ENCODE results near the gene ISM1.

ISM1 gene

DNA sequence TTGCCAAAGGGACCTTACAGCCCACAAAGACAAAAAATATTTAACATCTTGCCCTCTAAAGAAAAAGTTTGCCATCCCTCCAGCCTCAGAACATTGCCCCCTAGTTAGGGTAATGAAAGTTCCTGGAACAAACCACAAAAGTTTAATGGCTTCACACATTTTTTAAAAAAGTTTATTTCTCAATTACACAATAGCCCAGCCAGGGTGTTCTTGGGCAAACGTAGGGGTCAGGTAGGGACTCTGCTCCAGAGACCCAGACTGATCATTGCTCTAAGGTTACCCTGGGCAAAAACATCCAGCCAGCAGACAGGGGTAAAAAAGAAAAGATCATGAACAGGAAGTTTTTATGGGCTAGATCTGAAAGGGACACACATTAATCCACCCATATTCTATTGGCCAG lies 4.5 kb upstream of the ISM1 start:
- no peaks in the 10 kb centered on the region for H4K20me1 ChIP-seq (ENCODE audit: insufficient read depth, low read length)

DNA sequence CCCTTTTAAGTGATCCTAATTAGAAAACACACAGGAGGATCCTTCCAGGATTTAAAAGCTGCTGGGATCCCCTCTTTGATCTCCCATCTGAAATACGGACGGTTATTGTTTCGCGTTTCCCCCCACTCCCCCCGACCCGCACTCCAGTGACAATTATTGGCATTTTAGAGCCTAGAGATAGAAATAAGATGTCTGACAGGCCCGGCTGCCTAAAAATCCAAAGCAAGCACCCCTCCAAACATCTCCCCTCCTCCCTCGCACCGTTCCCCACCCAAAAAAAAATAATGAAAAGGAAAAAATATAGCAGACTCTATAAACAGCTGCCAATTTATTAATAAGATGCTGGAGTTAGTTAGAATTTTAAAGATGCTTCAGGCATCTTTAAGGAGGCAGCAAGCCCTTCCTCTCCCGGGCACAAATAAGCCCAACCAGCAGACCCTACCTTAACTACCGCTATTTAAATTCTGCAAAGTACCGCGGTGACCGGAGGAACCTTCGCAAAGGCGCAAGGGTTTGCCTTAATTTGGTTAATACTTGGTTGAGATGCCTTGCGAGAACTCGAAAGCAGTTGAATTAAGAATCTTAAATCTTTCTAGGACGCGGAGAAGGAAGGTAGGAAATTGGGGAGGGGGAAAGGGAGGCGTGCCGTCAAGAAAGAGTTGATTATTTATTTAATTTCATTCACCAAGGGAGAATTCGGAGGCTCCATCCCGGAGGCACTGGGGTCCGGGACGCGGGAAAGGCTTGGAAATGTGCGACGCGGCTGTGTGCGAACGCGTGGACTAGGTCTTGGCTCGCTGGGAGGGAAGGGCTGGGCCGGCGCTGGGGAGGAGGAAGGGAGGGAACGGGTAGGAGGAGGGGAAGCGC lies 1.5 kb upstream of the ISM1 start:
- Histone ChIP-seq H2AFZ (ENCODE audit: low read length) (no peak overlapping the region), H3K9me2 (ENCODE audit: low read depth, low read length) (no peaks in the 10 kb centered on the region), H3K27ac (ENCODE audit: low read depth, low read length, poor library complexity, severe bottlenecking) (no peak overlapping the region), H3K9ac (ENCODE audit: low read length) (no peak overlapping the region), H3F3A (ENCODE audit: insufficient read depth, low read length) (no peaks in the 10 kb centered on the region), H3K27me3 (ENCODE audit: insufficient read depth, low read length) (no peaks in the 10 kb centered on the region), H3K4me1 (ENCODE audit: insufficient read depth, low read length, severe bottlenecking) (no peaks in the 10 kb centered on the region), H3K9me3 (ENCODE audit: low read length) (no peaks in the 10 kb centered on the region), H3K36me3 (ENCODE audit: insufficient read depth, low read length) (no peaks in the 10 kb centered on the region), H3K4me3 (ENCODE audit: low read depth, low read length, poor library complexity, severe bottlenecking) (no peak overlapping the region), H3K79me2 (ENCODE audit: insufficient read depth, low read length) (no peaks in the 10 kb centered on the region), H3K4me2 (ENCODE audit: low read length) (no peak overlapping the region), H4K20me1 (ENCODE audit: insufficient read depth, low read length) (no peaks in the 10 kb centered on the region)
- no peak for TF ChIP-seq EZH2 (IDR thresholded peaks at IDR 0.05; ENCODE audit: borderline replicate concordance, low read length)
- TF ChIP-seq, protein P1, sequence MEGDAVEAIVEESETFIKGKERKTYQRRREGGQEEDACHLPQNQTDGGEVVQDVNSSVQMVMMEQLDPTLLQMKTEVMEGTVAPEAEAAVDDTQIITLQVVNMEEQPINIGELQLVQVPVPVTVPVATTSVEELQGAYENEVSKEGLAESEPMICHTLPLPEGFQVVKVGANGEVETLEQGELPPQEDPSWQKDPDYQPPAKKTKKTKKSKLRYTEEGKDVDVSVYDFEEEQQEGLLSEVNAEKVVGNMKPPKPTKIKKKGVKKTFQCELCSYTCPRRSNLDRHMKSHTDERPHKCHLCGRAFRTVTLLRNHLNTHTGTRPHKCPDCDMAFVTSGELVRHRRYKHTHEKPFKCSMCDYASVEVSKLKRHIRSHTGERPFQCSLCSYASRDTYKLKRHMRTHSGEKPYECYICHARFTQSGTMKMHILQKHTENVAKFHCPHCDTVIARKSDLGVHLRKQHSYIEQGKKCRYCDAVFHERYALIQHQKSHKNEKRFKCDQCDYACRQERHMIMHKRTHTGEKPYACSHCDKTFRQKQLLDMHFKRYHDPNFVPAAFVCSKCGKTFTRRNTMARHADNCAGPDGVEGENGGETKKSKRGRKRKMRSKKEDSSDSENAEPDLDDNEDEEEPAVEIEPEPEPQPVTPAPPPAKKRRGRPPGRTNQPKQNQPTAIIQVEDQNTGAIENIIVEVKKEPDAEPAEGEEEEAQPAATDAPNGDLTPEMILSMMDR (IDR thresholded peaks at IDR 0.05; ENCODE audit: low read length): no peak

More for the DNA sequence above, 4.5 kb upstream of the ISM1 start:
- Histone ChIP-seq H3K4me3 (ENCODE audit: low read depth, low read length, poor library complexity, severe bottlenecking) (no peak overlapping the region), H3K27ac (ENCODE audit: low read depth, low read length, poor library complexity, severe bottlenecking) (no peak overlapping the region), H3K27me3 (ENCODE audit: insufficient read depth, low read length) (0 out of 2 replicates have a peak, but pooled peaks cover 3% of the 10 kb centered on the region), H3K9me3 (ENCODE audit: low read length) (no peaks in the 10 kb centered on the region), H3F3A (ENCODE audit: insufficient read depth, low read length) (no peaks in the 10 kb centered on the region), H3K9ac (ENCODE audit: low read length) (no peak overlapping the region), H3K9me2 (ENCODE audit: low read depth, low read length) (no peaks in the 10 kb centered on the region), H2AFZ (ENCODE audit: low read length) (no peak overlapping the region), H3K4me1 (ENCODE audit: insufficient read depth, low read length, severe bottlenecking) (no peaks in the 10 kb centered on the region), H3K79me2 (ENCODE audit: insufficient read depth, low read length) (no peaks in the 10 kb centered on the region), H3K36me3 (ENCODE audit: insufficient read depth, low read length) (no peaks in the 10 kb centered on the region), H3K4me2 (ENCODE audit: low read length) (no peak overlapping the region)
- TF ChIP-seq, protein P1 (IDR thresholded peaks at IDR 0.05; ENCODE audit: low read length): no peak
- TF ChIP-seq EZH2 (IDR thresholded peaks at IDR 0.05; ENCODE audit: borderline replicate concordance, low read length): no peak

DNA sequence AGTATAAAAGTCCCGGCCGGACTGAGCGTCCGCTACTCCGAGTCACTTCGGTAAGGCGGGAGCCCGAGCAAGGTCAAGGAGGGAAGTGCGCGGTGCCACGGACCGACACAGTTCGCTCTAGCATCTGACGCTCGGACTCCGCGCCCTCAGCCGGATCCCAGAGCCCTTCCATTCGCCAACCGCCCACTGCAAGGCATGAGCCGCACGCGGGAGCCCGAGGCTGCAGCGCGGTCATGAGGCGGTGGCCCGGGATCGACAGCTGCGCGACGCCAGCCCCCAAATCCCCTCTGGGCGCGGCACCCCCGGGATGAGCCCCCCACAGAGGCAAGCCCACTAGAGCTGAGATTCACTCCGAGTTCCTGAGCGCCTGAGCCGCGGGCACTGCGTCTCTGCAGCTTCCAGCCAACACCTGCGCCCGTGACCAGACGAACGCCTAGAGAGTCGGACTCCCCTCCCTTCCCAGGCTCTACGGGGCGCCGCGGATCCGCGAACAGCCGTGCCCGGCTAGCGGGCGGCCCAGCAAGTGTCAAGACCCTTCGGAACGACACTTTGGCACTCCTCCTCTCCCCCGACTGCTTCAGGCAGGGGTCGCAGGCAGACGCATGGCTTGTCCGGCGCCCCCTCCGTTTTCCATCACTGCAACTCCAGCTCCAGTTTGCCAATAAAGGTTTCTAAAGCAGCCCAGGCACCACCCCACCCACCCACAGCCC lies 725 bp upstream of the ISM1 start:
- no peaks in the 10 kb centered on the region for H3F3A ChIP-seq (ENCODE audit: insufficient read depth, low read length)
- no peaks in the 10 kb centered on the region for H3K27me3 ChIP-seq (ENCODE audit: insufficient read depth, low read length)
- H3K4me2 ChIP-seq (ENCODE audit: low read length): no peak overlapping the region
- H3K9me3 ChIP-seq (ENCODE audit: low read length): no peaks in the 10 kb centered on the region
- H2AFZ ChIP-seq (ENCODE audit: low read length): no peak overlapping the region
- TF ChIP-seq EZH2 (IDR thresholded peaks at IDR 0.05; ENCODE audit: borderline replicate concordance, low read length): no peak
- TF ChIP-seq, protein P1 (IDR thresholded peaks at IDR 0.05; ENCODE audit: low read length): no peak
- no peaks in the 10 kb centered on the region for H3K9me2 ChIP-seq (ENCODE audit: low read depth, low read length)
- no peaks in the 10 kb centered on the region for H3K36me3 ChIP-seq (ENCODE audit: insufficient read depth, low read length)
- H3K4me1 ChIP-seq (ENCODE audit: insufficient read depth, low read length, severe bottlenecking): no peaks in the 10 kb centered on the region
- no peaks in the 10 kb centered on the region for H4K20me1 ChIP-seq (ENCODE audit: insufficient read depth, low read length)
- no peak overlapping the region for H3K27ac ChIP-seq (ENCODE audit: low read depth, low read length, poor library complexity, severe bottlenecking)
- no peak overlapping the region for H3K9ac ChIP-seq (ENCODE audit: low read length)
- H3K79me2 ChIP-seq (ENCODE audit: insufficient read depth, low read length): no peaks in the 10 kb centered on the region
- H3K4me3 ChIP-seq (ENCODE audit: low read depth, low read length, poor library complexity, severe bottlenecking): no peak overlapping the region
